Smooth muscle cell of the brain vasculature (primary cell): Measurements from ENCODE around the gene MYMX.
"Not testable (repeated sequence)": the region's sequence is repeated elsewhere in the genome, so short reads cannot be mapped to it uniquely, and the experiment has no call there.

Source experiments
- DNase-seq: peaks from one replicate; pipeline ENCODE4 v3.0.0-alpha.2; 2012; ENCODE audit warnings: low read depth, low spot score

The MYMX gene

DNA sequence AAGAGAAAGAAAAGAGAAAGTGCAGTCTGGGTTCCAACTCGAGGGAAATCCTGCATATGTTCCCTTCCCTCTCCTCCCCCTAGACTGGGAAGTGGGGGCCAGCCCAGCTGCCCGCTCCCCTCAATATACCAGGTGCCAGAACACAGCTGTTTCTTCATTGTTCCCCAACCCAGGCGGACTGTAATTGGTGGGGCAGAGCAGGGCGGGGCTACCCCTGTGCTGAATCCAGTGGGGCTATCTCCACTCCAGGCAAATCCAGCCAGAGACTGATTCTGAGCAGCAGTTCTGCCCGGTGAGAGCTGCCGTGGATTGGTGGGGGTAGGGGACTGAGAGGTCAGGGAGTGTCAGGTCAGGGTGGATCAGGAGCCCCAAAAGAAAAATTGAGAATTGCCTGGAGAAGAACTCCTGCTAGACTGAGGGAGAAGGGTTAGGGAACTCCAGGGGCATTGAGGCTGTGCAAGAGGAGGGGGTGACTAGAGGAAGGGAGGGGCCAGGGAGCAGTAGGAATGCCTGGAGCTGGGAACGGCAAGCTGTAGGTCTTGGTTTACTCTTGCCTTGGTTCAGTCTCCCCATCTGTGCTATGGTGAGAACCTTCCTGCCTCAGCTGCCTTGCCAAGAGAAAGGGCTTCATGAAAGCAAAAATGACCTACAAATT is at the start of gene MYMX:
Gene MYMX, plus strand, starts transcription at position 250 of the 655 bp plus-strand sequence. CDS start 546 bp downstream, outside the sequence.
- no peak for DNase-seq

DNA sequence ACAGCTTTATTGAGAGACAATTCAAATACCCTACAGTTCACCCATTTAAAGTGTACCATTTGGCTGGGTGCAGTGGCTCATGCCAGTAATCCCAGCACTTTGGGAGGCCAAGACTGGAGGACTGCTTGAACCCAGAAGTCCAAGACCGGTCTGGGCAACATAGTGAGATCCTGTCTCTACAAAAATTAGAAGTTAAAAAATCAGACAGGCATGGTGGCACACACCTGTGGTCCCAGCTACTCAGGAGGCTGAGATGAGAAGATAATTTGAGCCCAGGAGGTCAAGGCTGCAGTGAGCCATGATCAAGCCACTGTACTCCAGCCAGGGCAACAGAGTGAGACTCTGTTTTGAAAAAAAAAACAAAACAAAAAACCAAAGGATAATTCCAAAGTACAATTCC is 49.2 kb upstream of the MYMX start:
- no peak for DNase-seq

DNA sequence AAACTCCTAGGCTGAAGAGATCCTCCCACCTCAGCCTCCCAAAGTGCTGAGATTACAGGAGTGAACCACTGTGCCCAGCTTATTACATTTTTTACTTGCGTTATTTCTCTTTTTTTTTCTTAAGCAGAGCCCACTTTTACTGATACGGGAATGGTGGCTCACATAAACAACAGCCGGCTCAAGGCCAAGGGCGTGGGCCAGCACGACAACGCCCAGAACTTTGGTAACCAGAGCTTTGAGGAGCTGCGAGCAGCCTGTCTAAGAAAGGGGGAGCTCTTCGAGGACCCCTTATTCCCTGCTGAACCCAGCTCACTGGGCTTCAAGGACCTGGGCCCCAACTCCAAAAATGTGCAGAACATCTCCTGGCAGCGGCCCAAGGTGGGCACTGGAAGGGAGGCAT is 47.6 kb upstream of the MYMX start:
- DNase-seq: no peak

DNA sequence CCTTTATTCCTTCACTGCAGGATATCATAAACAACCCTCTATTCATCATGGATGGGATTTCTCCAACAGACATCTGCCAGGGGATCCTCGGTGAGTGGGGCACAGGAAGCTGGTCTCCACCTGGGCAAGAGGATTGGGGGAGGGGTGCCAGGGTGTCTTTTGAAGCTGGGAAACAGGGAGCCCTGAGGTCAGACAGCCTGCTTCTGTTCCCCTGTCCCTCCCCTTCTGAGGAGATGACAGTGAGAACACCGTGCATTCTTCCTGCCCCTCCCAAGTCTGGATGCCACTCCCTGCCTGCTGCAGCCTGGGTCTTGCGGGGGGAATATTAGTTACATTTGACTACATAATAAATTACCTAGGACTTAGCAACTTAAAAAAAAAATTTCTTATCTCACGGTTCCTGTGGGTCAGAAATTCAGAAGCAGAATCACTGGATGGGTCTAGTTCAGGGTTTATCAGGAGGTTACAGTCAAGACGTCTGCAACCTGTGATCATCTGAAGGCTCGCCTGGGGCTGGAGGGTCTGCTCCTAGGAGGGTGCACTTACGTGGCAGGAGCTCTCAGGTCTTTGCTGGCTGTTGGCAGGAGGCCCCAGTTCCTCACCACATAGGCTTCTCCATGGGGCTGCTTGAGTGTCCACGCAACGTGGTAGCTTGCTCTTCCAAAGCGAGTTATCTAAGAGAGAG is 46.7 kb upstream of the MYMX start:
- no peak for DNase-seq

DNA sequence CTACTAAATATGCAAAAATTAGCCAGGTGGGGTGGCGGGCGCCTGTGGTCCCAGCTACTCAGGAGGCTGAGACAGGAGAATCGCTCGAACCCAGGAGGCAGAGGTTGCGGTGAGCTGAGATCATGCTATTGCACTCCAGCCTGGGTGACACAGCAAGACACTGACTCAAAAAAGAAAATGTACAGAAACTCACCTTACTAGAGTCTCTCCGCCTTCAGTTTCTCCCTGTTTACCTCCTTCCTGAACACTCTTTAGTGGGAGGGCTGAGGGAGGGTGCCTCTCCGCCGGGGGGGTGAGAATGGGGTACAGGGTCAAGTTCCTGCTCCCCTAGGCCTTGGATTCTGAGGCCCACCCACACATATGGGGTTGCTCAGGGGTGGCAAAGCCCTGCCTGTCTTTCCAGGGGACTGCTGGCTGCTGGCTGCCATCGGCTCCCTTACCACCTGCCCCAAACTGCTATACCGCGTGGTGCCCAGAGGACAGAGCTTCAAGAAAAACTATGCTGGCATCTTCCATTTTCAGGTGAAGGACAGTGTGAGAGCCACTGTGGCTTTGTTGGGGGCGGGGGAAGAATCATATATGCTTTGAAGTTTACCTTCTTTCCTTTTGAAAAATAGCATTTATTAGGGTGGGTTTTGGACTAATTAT is 44.7 kb upstream of the MYMX start:
- DNase-seq: no peak

DNA sequence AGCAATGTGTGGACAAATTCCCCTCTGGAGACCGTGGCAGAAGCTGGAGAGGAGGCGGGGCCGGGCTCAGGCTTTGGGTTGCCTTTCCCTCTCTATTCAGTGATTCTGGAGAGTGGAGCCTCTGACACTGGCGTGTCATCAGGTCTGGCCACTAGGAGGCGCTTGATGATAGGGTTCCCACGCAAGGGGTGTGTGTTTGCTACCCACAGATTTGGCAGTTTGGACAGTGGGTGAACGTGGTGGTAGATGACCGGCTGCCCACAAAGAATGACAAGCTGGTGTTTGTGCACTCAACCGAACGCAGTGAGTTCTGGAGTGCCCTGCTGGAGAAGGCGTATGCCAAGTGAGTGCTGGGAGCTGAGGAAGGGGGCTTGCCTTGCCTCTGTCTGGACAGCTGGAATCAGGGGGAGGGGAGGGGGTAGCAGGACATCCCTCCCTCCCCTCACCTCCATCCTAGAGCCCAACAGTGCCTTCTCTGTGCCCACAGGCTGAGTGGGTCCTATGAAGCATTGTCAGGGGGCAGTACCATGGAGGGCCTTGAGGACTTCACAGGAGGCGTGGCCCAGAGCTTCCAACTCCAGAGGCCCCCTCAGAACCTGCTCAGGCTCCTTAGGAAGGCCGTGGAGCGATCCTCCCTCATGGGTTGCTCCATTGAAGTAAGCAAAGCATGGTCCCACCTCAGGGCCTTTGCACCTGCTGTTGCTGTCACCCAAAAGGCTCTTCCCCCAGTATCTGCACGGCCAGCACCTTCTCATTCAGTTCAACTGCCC is 43.8 kb upstream of the MYMX start:
- peak; percentile 44 for DNase-seq

DNA sequence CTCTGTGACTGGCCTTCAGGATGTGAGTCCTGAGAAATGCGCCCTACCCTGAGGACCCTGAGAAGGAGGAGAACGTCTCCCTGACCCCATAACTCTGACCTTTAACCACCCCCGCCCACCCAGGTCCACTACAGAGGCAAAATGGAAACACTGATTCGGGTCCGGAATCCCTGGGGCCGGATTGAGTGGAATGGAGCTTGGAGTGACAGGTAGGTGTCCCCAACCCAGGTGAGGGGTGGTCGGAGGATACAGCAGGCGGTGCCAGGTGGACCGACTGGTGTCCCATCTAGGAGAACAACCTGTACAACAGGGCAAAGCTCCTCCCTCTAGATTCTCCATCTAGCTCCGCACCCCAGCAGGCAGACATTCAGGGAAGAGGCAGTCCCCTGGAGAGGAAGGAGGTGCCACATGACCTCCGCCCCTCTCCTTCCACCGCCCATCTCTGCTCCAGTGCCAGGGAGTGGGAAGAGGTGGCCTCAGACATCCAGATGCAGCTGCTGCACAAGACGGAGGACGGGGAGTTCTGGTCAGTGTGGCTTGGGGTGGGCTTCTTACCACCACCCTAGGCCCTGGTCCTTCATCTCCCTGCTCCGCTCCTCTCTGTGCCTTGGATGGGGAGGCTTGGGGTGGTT is 40.5 kb upstream of the MYMX start:
- no peak for DNase-seq

DNA sequence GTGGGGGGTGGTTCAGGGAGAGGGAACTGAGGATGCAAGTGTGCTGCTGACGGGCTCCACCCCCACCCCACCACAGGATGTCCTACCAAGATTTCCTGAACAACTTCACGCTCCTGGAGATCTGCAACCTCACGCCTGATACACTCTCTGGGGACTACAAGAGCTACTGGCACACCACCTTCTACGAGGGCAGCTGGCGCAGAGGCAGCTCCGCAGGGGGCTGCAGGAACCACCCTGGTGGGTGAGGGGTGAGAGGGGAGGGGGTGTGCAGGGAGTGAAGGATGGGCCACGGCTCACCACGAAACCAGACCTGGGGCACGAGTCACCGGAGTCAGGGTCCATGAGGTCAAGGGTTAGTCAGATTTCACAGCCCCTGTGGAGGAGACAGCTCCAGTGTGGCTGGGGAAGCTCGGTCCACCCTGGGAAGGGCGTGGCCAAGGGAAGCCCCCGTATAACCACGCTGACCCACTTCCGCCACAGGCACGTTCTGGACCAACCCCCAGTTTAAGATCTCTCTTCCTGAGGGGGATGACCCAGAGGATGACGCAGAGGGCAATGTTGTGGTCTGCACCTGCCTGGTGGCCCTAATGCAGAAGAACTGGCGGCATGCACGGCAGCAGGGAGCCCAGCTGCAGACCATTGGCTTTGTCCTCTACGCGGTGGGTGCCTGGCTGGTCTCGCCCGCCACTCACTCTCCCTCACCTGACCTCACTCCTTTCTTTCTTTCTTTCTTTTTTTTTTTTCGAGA is 39.8 kb upstream of the MYMX start:
- no peak for DNase-seq

DNA sequence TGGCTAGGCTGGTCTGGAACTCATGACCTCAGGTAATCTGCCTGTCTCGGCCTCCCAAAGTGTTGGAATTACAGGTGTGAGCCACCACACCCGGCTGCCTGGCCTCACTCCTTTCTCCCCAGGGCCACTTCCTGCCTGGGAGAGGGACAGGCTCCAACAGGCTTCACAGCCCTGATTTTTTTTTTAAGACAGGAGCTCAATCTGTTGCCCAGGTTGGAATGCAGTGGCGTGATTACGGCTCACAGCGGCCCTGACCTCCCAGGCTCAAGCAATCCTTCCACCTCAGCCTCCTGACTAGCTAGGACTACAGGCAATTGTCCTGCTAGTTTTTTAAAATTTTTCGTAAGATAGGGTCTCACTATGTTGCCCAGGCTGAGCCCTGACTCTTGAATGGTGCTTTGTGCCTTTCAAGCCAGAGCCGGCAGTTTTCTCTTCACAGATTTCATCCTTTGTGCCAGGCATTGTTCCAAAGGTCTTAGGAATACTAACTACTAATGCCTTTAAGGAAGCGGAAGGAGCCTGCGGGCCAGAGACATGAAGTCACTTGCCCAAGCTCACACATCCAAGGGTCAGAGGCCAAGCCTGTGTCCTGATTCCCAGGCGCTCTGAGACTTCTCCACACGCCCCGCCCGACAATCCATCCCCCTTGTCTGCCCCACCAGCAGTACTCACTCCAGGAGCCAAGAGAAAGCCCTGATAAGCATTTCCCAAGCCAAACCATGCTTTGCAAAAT is 38.9 kb upstream of the MYMX start:
- no peak for DNase-seq

DNA sequence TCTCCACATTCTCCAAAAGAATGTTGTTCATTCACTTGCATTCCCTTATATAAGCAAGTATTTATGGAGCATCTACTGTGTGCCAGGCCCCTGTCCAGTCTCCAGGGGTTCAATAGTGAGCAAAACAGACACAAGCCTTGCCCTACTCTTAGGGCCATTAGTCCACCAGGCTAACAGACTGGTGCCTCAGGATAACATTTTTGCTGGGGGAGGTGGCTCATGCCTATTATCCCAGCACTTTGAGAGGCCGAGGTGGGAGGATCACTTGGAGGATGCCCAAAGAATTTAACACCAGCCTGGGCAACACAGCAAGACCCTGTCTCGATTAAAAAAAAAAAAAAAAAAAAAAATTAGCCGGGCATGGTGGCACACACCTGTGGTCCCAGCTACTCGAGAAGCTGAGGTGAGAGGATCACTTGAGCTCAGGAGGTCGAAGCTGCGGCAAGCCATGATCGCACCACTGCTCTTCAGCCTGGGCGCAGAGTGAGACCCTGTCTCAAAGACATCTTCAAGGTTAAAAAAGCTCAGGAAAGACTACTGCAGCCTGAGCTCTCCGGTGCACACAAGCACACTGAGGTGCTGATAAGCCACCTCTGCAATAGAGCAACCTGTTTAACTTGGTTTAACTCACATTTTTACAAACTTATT is 38.2 kb upstream of the MYMX start:
- DNase-seq: no peak

DNA sequence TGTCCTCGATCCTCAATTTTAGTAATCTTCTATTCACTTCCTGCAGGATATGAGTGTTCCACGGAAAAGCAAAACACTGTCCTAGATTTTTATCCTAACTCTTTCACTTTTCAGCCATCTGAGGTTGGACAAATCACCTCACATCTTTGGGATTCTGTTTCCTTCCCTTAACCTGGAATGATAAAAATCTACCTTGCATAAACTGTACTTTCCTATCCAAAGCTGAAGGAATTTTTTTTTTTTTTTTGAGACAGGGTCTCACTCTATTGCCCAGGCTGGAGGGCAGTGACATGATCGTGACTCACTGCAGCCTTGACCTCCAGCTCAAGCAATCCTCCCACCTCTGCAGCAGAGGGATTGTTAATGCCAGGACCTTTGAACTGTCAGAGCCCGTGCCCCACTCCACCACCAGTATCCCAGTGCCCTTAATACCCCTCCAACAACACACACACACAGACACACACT is 37.6 kb upstream of the MYMX start:
- DNase-seq: no peak

DNA sequence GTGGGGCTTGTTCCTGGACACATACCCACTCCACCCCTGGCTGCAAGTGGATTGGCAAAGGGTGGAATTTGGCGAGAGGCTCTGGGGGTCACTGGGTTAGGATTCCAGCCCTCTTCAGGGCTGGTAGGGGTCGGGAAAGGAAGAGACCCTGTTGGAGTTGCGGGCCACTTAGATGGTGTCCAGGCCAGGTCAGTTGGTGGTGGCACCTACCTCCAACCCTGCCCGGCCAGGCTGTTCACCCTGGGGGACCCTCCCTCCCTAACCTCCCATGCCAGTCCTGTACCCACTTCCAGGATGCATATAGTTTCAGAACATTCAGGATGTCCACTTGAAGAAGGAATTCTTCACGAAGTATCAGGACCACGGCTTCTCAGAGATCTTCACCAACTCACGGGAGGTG is 37.1 kb upstream of the MYMX start:
- DNase-seq: no peak

DNA sequence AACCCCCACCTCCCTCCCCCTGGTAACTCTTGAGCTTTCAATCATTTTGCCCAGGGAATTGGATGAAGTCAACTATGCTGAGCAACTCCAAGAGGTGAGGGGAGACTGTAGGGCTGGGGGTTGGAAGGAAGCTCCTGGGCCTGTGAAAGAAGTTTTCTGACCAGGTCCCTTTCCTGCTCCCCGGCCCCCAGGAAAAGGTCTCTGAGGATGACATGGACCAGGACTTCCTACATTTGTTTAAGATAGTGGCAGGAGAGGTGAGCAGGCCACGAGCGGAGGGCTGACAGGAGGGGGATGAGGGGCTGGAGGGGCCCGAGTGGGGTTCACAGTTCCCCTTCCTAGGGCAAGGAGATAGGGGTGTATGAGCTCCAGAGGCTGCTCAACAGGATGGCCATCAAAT is 36.3 kb upstream of the MYMX start:
- no peak for DNase-seq

DNA sequence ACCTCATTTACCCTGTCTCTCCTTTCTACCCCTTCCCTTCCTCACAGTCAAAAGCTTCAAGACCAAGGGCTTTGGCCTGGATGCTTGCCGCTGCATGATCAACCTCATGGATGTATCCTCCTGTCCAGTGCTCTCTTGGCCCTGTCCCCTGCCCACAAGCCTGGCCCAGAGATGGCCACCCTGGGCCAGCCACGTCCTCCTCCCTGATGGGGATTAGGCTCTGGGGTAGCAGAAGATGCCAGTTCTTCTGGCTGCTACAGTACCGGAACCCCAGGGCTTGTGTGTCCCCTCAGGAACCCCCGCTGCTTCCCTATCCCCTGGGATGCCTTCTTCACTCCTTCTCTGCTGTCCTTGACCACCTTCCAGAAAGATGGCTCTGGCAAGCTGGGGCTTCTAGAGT is 35.8 kb upstream of the MYMX start:
- DNase-seq: no peak

DNA sequence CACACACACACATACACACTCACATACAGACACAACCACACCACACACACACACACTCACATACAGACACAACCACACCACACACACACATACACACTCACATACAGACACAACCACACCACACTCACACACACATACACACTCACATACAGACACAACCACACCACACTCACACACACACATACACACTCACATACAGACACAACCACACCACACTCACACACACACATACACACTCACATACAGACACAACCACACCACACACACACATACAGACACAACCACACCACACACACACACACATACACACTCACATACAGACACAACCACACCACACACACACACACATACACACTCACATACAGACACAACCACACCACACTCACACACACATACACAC is 34.9 kb upstream of the MYMX start:
- DNase-seq: not testable (repeated sequence)

DNA sequence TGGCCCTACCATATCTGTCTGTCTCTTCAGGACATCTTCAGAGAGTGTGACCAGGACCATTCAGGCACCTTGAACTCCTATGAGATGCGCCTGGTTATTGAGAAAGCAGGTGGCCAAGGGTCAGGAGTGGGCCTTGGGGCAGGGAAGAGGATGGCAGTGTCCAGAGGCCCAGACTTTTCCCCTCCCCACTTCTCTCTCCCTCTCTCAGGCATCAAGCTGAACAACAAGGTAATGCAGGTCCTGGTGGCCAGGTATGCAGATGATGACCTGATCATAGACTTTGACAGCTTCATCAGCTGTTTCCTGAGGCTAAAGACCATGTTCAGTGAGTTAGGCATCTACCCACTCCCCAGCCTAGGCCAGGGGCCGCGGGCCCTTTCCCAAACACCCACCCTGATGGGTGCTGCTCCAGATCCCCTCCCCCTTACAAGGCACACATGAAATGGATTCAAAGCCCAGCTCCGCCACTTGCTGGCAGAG is 33.8 kb upstream of the MYMX start:
- no peak for DNase-seq

DNA sequence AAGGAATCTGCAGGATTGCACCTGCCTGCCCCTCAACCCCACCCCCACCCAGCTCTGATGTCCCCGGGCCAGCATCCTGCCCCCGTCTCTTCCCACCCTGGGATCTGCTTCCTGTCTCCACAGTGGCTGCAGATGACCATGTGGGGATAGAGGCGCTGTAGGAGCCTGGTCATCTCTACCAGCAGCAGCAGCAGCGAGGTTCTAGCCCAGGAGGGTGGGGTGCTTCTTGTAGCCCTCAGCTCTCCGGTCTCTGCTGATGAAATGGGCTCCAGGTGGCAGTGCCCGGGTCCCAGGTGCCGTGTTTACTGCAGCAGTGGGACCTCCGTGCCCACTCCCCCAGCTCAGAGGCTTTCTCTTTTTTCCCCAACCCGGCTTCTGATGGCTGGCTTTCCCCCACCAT is 32.9 kb upstream of the MYMX start:
- no peak for DNase-seq

DNA sequence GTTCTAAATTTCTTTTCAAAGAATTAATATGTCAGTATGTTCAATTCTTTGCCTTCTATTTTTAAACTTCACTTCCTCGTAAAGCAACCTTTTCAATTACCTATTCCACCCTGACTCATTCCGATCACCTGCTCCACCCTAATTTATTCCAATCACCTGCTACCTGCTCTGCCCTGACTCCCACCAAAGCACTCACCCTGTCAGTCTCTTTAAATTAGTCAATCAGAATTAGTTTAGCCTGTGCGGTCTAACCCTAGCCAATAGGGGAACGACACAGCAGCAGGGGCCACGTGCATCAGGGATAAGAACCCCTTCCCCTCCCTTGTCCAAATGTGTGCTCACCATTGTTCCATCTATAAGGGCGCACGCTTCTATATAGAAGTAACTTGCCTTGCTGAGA is 31.4 kb upstream of the MYMX start:
- not testable (repeated sequence) for DNase-seq

DNA sequence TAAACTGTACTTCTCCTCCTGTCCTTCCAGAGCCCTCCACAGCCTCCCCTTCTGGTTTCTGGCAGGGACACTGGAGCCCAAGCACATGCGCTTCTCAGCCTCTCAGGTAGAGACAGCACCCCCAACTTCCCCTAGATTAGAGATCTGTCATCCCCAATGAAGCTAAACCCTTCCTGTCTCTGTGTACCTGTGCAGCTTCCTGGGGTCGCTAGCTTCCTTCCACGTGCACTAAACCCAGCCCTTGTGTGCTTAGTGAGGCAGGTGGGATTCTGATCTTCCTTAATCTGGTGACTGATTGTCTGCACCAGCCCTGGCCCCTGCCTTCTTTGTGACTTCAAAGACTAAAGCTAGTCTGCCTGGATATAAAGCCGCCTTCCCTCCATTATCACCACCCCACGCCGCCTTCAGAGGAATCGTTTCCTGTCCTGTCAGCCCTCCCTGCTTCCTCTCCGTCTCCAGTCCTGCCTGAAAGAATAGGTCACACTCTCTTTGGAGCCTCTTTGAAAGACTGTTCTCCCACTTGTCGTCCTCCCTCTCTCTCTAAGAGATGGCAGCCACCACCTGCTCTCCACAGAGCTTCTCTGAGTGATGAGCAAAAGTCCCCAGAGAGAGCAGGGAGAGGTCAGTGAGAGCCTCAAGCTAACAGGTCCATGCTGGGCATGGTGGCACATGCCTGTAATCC is 30.6 kb upstream of the MYMX start:
- no peak for DNase-seq
